HG03135 (cell line): ENCODE data around the gene NLRP5.

Experiments
- ATAC-seq: cut with Tn5 transposase; IDR thresholded peaks from one replicate; pipeline ENCODE4 v1.9.1; 2021; ENCODE audit warnings: mild to moderate bottlenecking, moderate library complexity; ENCODE audit not compliant: unreplicated experiment

NLRP5 gene

DNA sequence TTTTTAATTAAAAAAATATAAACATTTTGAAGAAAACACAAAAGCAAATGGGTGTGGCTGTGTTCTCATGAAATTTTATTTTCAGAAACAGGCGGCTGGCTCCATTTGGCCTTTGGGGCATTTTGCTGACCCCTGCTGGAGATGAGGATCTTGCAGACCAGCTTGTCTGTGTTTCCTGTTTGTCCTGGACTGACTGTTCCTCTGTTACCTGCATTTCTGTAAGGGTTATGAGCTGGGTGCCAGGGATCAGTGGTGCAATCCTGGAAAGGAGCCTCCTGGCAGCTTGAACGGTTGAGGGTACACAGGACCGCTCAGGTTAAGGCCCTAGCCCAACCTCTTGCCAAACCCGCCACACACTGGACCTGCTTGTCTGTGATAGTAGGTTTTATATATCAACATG, 84.6 kb downstream of the NLRP5 start:
- ATAC-seq, result no peak

DNA sequence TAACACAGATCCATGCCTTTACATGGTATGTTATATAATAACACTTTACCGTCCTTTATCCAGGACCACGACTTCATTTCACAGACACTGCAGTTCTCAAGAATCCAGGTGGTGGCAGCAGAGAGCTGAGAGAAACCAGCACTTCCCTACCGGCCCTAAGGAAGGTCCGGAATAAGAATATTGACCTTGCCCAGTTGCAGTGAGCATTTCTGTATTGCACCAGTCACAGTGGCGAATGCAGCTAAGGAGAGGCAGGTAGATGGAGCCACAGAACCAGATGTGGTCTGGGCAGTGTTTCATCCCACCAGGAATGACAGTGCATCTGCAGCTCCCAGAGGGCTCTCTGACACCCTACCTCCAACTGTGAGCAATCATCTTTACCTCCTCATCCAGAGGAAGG, 89.9 kb downstream of the NLRP5 start:
- ATAC-seq, result no peak

GRCh38 chr19:56079609-56080008, 93.0 kb downstream of the NLRP5 start:
- ATAC-seq, result no peak

DNA sequence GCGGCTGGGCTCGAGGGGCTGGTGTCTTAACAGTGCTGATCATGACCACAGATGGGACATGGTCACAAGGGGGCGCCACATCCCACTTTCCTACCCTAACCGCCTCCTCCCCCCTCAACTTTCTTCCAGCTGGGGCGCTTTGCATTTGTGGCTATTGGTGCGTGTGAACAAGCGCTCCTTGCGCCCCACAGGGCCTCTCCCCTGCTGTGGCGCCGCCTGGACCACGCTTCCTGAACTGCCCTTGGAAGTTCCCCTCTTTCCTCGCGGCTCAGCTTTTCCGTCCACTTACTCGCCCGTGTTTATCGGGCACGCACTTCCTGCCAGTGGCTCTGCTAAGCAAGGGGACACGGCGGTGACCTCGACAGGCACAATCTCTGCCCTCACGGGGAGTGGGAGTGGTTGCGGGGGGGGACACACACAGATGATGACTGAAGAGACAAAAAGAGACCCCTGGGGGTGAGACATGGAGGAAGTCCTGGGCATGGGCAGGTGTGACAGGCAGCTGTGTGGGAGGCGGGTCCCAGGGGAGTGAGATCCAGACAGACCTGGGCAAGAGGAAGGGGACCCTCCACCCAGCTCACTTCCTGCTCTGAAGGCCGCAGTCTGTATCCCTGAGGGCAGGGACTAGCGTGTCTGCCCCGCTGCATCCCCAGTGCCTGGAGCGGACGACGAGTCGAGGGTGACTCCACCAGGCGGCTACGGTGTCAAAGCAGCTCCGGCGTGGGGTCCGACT, 94.3 kb downstream of the NLRP5 start:
- ATAC-seq, result no peak

GRCh38 chr19:56083668-56084067, 97.1 kb downstream of the NLRP5 start:
- ATAC-seq, result no peak

GRCh38 chr19:56084835-56085536, 98.4 kb downstream of the NLRP5 start:
- ATAC-seq, result no peak

GRCh38 chr19:56085571-56086275, 99.1 kb downstream of the NLRP5 start:
- ATAC-seq, result no peak

DNA sequence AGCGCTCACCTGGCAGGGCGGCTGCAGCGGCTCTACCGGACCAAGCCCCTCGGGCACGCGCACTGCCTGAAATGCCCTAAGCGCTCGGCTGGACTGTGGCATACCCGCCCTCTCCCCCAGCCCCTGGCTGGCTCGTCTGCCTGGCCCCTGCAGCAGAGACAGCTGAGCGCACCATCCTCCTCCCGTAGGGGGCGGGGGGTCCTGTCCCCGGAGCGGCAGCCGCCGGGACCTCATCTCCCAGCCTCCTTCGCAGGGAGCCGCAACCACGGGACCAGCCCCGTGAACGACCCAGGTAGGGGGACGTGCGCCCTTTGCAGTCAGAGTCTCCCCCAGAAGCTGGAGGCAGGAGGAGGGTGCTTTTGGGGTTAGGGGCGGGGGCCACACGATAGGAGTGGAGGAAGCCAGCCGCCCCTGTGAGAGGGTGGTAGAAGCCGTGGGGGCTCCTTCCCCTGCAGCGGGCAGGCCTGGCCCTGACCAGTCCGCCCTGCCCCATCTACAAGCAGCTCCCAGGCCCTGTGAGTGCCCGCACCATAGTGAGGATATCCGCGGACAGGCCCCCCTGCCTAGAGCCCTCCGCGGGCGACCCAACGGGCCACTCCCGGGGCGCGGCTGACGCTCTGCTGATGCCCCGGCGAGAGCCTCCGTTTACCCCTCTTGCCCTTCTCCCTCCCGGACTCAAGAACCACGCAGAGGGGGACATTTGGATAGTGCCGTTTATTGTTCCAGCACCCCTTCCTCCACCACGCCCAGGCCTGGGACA, 100.3 kb downstream of the NLRP5 start:
- no peak for ATAC-seq

- ATAC-seq, result no peak
Measured at GRCh38 chr19:56087647-56088496, 101.3 kb downstream of the NLRP5 start.

DNA sequence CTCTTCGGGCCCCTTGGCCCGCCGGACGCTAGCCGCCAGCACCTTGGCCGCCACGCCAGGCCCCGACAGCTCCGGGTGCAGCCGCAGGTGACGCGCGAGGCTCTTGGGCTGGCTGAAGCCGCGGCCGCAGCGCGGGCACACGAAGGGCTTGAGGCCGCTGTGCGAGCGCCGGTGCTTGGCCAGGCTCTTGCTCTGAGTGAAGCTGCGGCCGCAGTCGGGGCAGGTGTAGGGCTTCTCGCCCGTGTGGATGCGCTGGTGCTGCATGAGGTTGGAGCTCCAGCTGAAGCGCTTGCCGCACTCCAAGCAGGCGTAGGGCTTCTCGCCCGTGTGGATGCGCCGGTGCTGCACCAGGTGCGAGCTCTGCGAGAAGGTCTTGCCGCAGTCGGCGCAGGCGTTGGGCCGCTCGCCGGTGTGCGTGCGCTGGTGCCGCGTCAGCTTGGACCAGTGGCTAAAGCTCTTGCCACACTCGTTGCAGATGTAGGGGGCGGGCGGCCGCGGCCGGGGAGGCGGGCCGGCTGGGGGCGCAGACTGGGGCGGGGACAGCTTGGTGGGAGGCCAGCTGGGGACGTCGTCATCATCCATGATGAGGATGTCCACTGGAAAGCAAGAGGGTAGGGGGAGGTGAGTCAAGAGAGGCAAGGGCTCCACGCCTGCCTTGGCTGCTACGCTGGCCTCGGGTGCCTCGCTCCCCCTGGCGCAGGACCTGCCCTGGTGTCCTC, 102.1 kb downstream of the NLRP5 start:
- ATAC-seq, result no peak

- no peak for ATAC-seq
Measured at GRCh38 chr19:56089344-56089743, 102.8 kb downstream of the NLRP5 start.

GRCh38 chr19:56091066-56091490, 104.5 kb downstream of the NLRP5 start:
- ATAC-seq, result no peak

GRCh38 chr19:56091751-56092546, 105.4 kb downstream of the NLRP5 start:
- ATAC-seq, result no peak

DNA sequence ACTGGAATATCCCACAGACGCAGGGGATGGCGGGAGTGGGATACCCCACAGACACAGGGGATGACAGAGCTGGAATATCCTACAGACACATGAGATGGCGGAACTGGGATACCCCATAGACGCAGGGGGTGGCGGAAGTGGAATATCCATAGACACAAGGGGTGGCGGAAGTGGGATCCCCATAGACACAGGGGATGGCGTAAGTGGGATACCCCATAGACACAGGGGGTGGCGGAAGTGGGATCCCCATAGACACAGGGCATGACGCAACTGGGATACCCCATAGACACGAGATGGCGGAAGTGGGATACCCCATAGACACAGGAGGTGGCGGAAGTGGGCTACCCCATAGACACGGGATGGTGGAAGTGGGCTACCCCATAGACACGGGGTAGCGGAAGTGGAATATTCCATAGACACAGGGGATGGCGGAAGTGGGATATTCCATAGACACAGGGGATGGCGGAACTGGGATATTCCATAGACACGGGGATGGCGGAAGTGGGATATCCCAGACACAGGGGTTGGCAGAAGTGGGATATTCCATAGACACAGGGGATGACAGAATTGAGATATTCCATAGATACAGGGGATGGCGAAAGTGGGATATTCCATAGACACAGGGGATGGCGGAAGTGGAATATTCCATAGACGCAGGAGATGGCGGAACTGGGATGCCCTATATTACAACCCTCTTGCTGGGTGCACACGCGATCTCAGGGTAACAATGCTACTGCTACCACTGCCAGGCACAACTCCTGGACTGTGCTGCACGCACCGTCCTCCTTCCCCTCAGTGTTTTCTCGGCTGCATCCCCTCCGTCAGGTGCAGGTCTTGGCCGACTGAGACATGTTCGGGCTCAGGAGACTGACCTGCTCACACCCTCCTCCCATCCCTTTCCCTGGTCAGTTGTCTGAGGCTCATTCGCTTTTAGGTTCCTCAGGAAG, 106.4 kb downstream of the NLRP5 start:
- ATAC-seq, result no peak

DNA sequence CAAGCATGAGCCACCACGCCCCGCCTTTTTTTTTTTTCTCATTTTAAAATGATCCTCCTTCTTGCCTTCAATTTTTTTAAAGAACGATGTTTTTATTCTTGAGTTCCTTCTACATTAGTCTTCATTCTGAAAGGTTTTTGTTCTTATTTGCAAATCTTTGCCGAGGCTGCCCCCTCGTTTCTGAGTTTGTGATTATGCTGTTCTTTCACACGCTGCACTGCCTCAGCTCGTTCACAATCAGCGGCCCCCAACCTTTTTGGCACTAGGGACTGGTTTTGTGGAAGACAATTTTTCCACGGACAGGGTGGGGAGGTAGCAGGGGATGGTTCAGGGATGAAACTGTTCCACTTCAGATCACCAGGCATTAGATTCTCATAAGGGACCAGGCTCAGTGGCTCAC, 107.9 kb downstream of the NLRP5 start:
- no peak for ATAC-seq

DNA sequence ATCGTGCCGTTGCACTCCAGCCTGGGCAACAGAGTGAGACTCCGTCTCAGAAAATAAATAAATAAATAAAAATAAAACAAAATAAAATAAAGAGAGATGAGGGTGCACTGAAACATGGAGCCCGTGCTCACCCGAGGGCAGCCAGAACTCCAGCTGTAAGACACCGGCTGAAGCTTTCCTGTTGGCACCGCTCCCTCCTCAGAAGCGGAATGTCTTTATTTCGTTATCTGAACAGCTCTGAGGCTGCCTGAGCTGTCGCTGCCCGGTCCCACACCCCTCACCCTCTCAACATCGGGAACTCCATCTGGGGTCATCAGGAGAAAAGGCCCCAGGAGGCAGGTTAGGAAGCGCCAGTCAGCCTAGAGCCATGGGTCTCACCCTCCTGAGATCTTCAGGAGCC, 110.1 kb downstream of the NLRP5 start:
- ATAC-seq, result no peak

DNA sequence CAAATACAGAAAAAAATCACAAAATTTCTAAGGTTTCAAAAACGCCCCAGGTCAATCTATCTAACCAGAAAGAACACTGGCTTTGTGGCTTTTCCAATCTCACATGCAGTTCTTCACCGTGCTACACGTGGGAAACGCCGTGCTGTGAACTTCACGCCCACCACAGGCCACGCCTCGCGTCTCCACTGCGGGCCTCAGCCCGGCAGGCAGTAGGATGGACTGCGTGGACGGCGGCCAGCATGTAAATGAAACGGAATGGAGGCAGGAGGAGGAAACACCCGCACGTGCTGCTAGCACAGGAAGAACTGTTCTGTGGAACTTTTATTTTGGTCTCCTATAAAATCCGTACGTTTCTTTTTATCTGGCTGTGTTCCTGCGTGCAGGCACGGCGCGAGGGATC, 110.7 kb downstream of the NLRP5 start:
- ATAC-seq, result no peak

DNA sequence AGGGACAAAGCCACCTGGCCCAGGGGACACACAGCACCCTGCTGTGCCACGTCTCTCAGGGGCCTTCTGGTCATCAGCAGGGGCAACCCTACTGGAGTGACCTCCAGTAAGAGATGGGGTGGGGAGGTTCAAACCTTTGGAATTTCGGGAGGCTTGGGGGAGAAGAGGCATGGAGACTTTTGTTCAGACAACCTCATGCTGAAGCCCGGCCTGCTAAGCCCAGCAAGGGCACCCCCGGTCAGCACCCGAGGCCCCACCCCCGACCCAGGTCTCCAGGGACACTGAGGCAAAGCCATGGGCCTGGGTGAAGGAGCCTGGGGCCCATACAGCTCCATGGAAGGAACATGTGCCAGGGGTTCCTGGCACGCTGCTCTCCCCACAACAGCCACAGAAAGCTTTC, 111.2 kb downstream of the NLRP5 start:
- no peak for ATAC-seq
